ENCODE results near the gene ELP2. TPM values are rescaled to one million over a fixed set of nuclear protein-coding genes. Genes with fewer than 3 reads are reported as not detected.

The ELP2 gene
- total RNA-seq, 1 experiment from 2014 or later: 137 TPM

GRCh38 chr18:36114251-36114650 lies 15.4 kb upstream of the ELP2 start:
- no peak overlapping the region for H3K9ac ChIP-seq (ENCODE audit: extremely low read depth, insufficient read length, low read length)
- Mint-ChIP-seq H3K4me1 (no peaks in the 10 kb centered on the region), H3K9me3 (no peaks in the 10 kb centered on the region), H3K27ac (no peak overlapping the region), H3K27me3 (ENCODE audit: low read depth) (no peaks in the 10 kb centered on the region), H3K36me3 (ENCODE audit: insufficient read depth in 1 of 3, low read depth in 3 of 3) (peaks cover 37 to 79% (median 76%) of the 10 kb centered on the region in 3 experiments), H3K4me3 (no peak overlapping the region)
- H3K18ac ChIP-seq (ENCODE audit: insufficient read length, low read depth, low read length): no peak overlapping the region
- no peak overlapping the region for H3K27ac ChIP-seq (ENCODE audit: insufficient read length, low read depth, low read length)
- H4K8ac ChIP-seq (replicated peaks; ENCODE audit: insufficient read length, low read depth, low read length): no peak overlapping the region
- H2BK120ac ChIP-seq (ENCODE audit: low read depth, low read length, poor library complexity, severe bottlenecking): no peak overlapping the region
- H2BK15ac ChIP-seq (ENCODE audit: low read depth, low read length): no peak overlapping the region
- no peak overlapping the region for H3K4me2 ChIP-seq (ENCODE audit: insufficient read depth, insufficient read length, low read length)
- TF ChIP-seq CTCF (conservative IDR thresholded peaks at IDR 0.05): no peak
- no peaks in the 10 kb centered on the region for H3K79me1 ChIP-seq (ENCODE audit: insufficient read depth, low read depth, low read length, poor library complexity, severe bottlenecking)
- no peak overlapping the region for H3K23ac ChIP-seq (ENCODE audit: insufficient read length, low read depth, low read length)
- H2AFZ ChIP-seq (ENCODE audit: low read length): no peak overlapping the region
- H3K14ac ChIP-seq (ENCODE audit: insufficient read depth, low read length): no peak overlapping the region
- no peaks in the 10 kb centered on the region for H3K79me2 ChIP-seq (ENCODE audit: insufficient read depth, low read length)
- no peaks in the 10 kb centered on the region for H4K20me1 ChIP-seq (ENCODE audit: control insufficient read depth, insufficient read depth, insufficient read length)
- 100% methylated on average over 2 of the region's 4 CpGs for WGBS (ENCODE audit: extremely low coverage, insufficient read length, low lambda C conversion rate)
- H3K27me3 ChIP-seq (ENCODE audit: insufficient read depth, low read length): no peaks in the 10 kb centered on the region
- H2BK5ac ChIP-seq (ENCODE audit: insufficient read length, low read length): no peak overlapping the region
- no peak overlapping the region for H2AK5ac ChIP-seq (ENCODE audit: insufficient read length, low read length)
- H2BK12ac ChIP-seq (ENCODE audit: insufficient read length, low read depth, low read length): no peak overlapping the region
- no peaks in the 10 kb centered on the region for H3K4me1 ChIP-seq (ENCODE audit: insufficient read depth, low read length)
- no peak overlapping the region for H3K4ac ChIP-seq (ENCODE audit: low read depth, low read length)
- no peaks in the 10 kb centered on the region for H3K23me2 ChIP-seq (ENCODE audit: insufficient read length, low read depth, low read length, poor library complexity, severe bottlenecking)
- DNase-seq: no peak
- H3K9me3 ChIP-seq (ENCODE audit: control insufficient read depth, low read depth, low read length): no peaks in the 10 kb centered on the region
- no peak overlapping the region for H4K91ac ChIP-seq (ENCODE audit: insufficient read length, low read depth, low read length)
- H3K56ac ChIP-seq (ENCODE audit: insufficient read length, low read depth, low read length): no peak overlapping the region
- H2BK20ac ChIP-seq (ENCODE audit: low read depth, low read length, poor library complexity, severe bottlenecking): no peak overlapping the region
- no peak overlapping the region for H3T11ph ChIP-seq (ENCODE audit: low read length)
- no peak overlapping the region for H4K5ac ChIP-seq (ENCODE audit: insufficient read length, low read depth, low read length)
